ENCODE results near the gene LENG1. TPM values are rescaled to one million over a fixed set of nuclear protein-coding genes. Genes with fewer than 3 reads are reported as not detected.

LENG1 gene
- total and polyA plus RNA-seq, 5 donors: 5.3 to 11.0 (median 7.2) TPM

DNA sequence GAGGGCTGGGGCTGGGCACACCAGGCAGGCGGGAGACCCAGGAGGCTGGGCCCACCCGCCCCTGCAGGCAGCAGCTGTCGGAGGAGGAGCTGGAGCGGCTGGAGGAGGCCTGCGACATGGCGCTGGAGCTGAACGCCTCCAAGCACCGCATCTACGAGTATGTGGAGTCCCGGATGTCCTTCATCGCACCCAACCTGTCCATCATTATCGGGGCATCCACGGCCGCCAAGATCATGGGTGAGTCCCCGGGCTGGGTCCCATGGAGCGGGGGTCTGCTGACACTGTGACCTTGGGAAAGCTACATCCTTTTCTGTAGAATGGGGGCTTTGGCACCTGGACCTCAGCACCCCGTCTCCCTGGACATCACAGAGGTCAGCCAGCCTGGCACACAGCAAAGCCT is 35.8 kb downstream of the LENG1 start:
- ATAC-seq (no peak), DNase-seq (peak in 1 of 3 donors; percentile 44)

GRCh38 chr19:54121259-54121658 is 38.3 kb downstream of the LENG1 start:
- intact Hi-C loops (cut with DNase I): no loop called here
- 96% methylated on average over 10 of the region's 10 CpGs for WGBS
- ATAC-seq (no peak), DNase-seq (peak in 1 of 3 donors; percentile 49)
- Histone ChIP-seq H3K27ac (ENCODE audit: low read length) (no peak overlapping the region), H3K27me3 (ENCODE audit: control insufficient read depth, insufficient read depth) (no peaks in the 10 kb centered on the region), H3K9me3 (ENCODE audit: control insufficient read depth, low read length) (no peaks in the 10 kb centered on the region), H3K4me3 (ENCODE audit: low read length) (no peak overlapping the region), H3K4me1 (ENCODE audit: control insufficient read depth, insufficient read depth, low read length) (no peaks in the 10 kb centered on the region)

More for the DNA sequence above, 35.8 kb downstream of the LENG1 start:
- no peak overlapping the region for H3K27ac ChIP-seq (ENCODE audit: low read length)
- intact Hi-C loops (cut with DNase I): no loop called here
- no peaks in the 10 kb centered on the region for H3K9me3 ChIP-seq (ENCODE audit: control insufficient read depth, low read length)
- WGBS: 95% methylated on average over 17 of the region's 17 CpGs
- no peaks in the 10 kb centered on the region for H3K27me3 ChIP-seq (ENCODE audit: control insufficient read depth, insufficient read depth)
- no peak overlapping the region for H3K4me3 ChIP-seq (ENCODE audit: low read length)
- no peaks in the 10 kb centered on the region for H3K4me1 ChIP-seq (ENCODE audit: control insufficient read depth, insufficient read depth, low read length)

GRCh38 chr19:54115109-54116063 is 44.1 kb downstream of the LENG1 start, which contains the start of the genes PRPF31 and TFPT:
Gene PRPF31 (plus strand): TSS chr19:54115754. CDS start chr19:54118279, 2,525 bp downstream.
Gene TFPT (minus strand): TSS chr19:54115657. CDS start chr19:54115269, 388 bp downstream.
- peak within 1 kb of the TSS; percentile 80 for H3K4me3 ChIP-seq (ENCODE audit: low read length)
- no peaks in the 10 kb centered on the region for H3K27me3 ChIP-seq (ENCODE audit: control insufficient read depth, insufficient read depth)
- WGBS: under 1% methylated on average over 60 of the region's 60 CpGs
- H3K27ac ChIP-seq (ENCODE audit: low read length): peak within 1 kb of the TSS; percentile 98
- DNase-seq: peak; percentile 97 to 99 (median 97)
- peak; percentile 95 to 96 for ATAC-seq
- no peaks in the 10 kb centered on the region for H3K9me3 ChIP-seq (ENCODE audit: control insufficient read depth, low read length)
- peaks cover 6% of the 10 kb centered on the region for H3K4me1 ChIP-seq (ENCODE audit: control insufficient read depth, insufficient read depth, low read length)
- intact Hi-C loops (cut with DNase I): no loop called here

DNA sequence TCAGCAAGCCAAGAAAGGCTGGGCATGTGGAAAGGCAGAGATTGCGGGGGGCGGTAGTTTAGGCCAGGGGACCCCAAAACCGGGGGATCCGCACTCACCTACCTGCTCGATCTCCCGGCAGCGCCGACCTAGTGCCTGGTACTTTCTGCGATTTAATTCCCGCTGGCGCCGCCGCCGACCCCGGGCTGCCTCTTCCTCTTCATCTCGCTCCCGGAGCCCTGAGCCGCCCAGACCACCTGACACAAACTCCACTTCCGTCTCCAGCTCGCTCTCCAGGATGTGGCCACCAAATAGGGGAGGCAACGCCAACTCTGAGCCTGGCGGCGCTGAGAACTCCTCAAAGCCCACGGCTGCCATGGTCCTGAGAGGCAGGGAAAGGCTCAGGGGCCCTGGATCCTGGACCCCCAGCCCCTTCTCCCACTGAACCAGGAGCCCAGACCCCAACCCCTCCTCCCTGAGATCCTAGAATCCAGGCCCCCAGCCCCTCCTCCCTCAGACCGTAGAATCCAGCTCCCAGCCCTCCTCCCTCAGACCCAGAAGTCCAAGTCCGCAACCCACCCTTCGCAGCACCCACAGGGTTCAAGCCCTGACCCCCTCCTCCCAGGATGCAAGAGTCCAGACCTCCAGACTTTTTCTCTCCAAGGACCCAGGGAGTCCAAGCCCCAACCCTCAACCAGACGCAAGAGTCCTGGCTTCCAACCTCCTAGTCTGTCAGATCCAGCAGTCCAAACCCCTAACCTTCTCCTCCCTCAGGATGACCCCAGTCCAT is 45.0 kb downstream of the LENG1 start:
- no peak overlapping the region for H3K27ac ChIP-seq (ENCODE audit: low read length)
- intact Hi-C loops (cut with DNase I): no loop called here

GRCh38 chr19:54109651-54110050 is 49.9 kb downstream of the LENG1 start:
- no peaks in the 10 kb centered on the region for H3K27me3 ChIP-seq (ENCODE audit: control insufficient read depth, insufficient read depth)
- H3K9me3 ChIP-seq (ENCODE audit: control insufficient read depth, low read length): no peaks in the 10 kb centered on the region
- ATAC-seq (no peak), DNase-seq (no peak)
- no peak overlapping the region for H3K4me3 ChIP-seq (ENCODE audit: low read length)
- intact Hi-C loops (cut with DNase I): no loop called here
- peaks cover 4% of the 10 kb centered on the region for H3K4me1 ChIP-seq (ENCODE audit: control insufficient read depth, insufficient read depth, low read length)
- no peak overlapping the region for H3K27ac ChIP-seq (ENCODE audit: low read length)
- 72% methylated on average over 6 of the region's 6 CpGs for WGBS

More for the DNA sequence above, 45.0 kb downstream of the LENG1 start:
- DNase-seq (peak in 2 of 3 donors; percentile 67 to 75), ATAC-seq (peak; percentile 22 to 52)
- H3K4me1 ChIP-seq (ENCODE audit: control insufficient read depth, insufficient read depth, low read length): peaks cover 6% of the 10 kb centered on the region
- peak overlapping the region; percentile 80 for H3K4me3 ChIP-seq (ENCODE audit: low read length)
- no peaks in the 10 kb centered on the region for H3K27me3 ChIP-seq (ENCODE audit: control insufficient read depth, insufficient read depth)
- 17% methylated on average over 28 of the region's 28 CpGs for WGBS
- H3K9me3 ChIP-seq (ENCODE audit: control insufficient read depth, low read length): no peaks in the 10 kb centered on the region

- WGBS: 75% methylated on average over 7 of the region's 7 CpGs
- Histone ChIP-seq H3K27me3 (ENCODE audit: control insufficient read depth, insufficient read depth) (no peaks in the 10 kb centered on the region), H3K27ac (ENCODE audit: low read length) (no peak overlapping the region), H3K4me1 (ENCODE audit: control insufficient read depth, insufficient read depth, low read length) (no peaks in the 10 kb centered on the region), H3K4me3 (ENCODE audit: low read length) (no peak overlapping the region), H3K9me3 (ENCODE audit: control insufficient read depth, low read length) (no peaks in the 10 kb centered on the region)
- intact Hi-C loops (cut with DNase I): no loop called here
- no peak for DNase-seq
- ATAC-seq: no peak
Observed at GRCh38 chr19:54108496-54108895, 51.0 kb downstream of the LENG1 start.

GRCh38 chr19:54107876-54108490 is 51.5 kb downstream of the LENG1 start:
- no peak overlapping the region for H3K27ac ChIP-seq (ENCODE audit: low read length)
- H3K9me3 ChIP-seq (ENCODE audit: control insufficient read depth, low read length): no peaks in the 10 kb centered on the region
- H3K4me1 ChIP-seq (ENCODE audit: control insufficient read depth, insufficient read depth, low read length): no peaks in the 10 kb centered on the region
- DNase-seq (no peak), ATAC-seq (no peak)
- intact Hi-C loops (cut with DNase I): no loop called here
- no peak overlapping the region for H3K4me3 ChIP-seq (ENCODE audit: low read length)
- H3K27me3 ChIP-seq (ENCODE audit: control insufficient read depth, insufficient read depth): no peaks in the 10 kb centered on the region
- WGBS: 77% methylated on average over 21 of the region's 21 CpGs

GRCh38 chr19:54106716-54107115 is 52.8 kb downstream of the LENG1 start:
- intact Hi-C loops (cut with DNase I): no loop called here
- WGBS: 72% methylated on average over 15 of the region's 15 CpGs

GRCh38 chr19:54105796-54106195 is 53.7 kb downstream of the LENG1 start:
- no peak overlapping the region for H3K4me3 ChIP-seq (ENCODE audit: low read length)
- DNase-seq (no peak), ATAC-seq (no peak)
- intact Hi-C loops (cut with DNase I): no loop called here
- H3K27me3 ChIP-seq (ENCODE audit: control insufficient read depth, insufficient read depth): no peaks in the 10 kb centered on the region
- no peaks in the 10 kb centered on the region for H3K9me3 ChIP-seq (ENCODE audit: control insufficient read depth, low read length)
- WGBS: 92% methylated on average over 10 of the region's 10 CpGs
- no peaks in the 10 kb centered on the region for H3K4me1 ChIP-seq (ENCODE audit: control insufficient read depth, insufficient read depth, low read length)
- H3K27ac ChIP-seq (ENCODE audit: low read length): no peak overlapping the region

More at GRCh38 chr19:54106716-54107115, 52.8 kb downstream of the LENG1 start:
- H3K27ac ChIP-seq (ENCODE audit: low read length): no peak overlapping the region
- H3K9me3 ChIP-seq (ENCODE audit: control insufficient read depth, low read length): no peaks in the 10 kb centered on the region
- no peak overlapping the region for H3K4me3 ChIP-seq (ENCODE audit: low read length)
- ATAC-seq (no peak), DNase-seq (no peak)
- no peaks in the 10 kb centered on the region for H3K27me3 ChIP-seq (ENCODE audit: control insufficient read depth, insufficient read depth)
- no peaks in the 10 kb centered on the region for H3K4me1 ChIP-seq (ENCODE audit: control insufficient read depth, insufficient read depth, low read length)

All from right cardiac atrium (tissue), 5 donors.